Measurements from ENCODE around the gene CLEC11A.

CLEC11A gene

GRCh38 chr19:50735869-50736268 lies 12.7 kb downstream of the CLEC11A start:
- TF ChIP-seq, protein P1, sequence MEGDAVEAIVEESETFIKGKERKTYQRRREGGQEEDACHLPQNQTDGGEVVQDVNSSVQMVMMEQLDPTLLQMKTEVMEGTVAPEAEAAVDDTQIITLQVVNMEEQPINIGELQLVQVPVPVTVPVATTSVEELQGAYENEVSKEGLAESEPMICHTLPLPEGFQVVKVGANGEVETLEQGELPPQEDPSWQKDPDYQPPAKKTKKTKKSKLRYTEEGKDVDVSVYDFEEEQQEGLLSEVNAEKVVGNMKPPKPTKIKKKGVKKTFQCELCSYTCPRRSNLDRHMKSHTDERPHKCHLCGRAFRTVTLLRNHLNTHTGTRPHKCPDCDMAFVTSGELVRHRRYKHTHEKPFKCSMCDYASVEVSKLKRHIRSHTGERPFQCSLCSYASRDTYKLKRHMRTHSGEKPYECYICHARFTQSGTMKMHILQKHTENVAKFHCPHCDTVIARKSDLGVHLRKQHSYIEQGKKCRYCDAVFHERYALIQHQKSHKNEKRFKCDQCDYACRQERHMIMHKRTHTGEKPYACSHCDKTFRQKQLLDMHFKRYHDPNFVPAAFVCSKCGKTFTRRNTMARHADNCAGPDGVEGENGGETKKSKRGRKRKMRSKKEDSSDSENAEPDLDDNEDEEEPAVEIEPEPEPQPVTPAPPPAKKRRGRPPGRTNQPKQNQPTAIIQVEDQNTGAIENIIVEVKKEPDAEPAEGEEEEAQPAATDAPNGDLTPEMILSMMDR (IDR thresholded peaks at IDR 0.05; ENCODE audit: borderline replicate concordance, insufficient read depth, low read depth, low read length): no peak
- no peak overlapping the region for H3K4me3 ChIP-seq (ENCODE audit: low read depth, low read length)

GRCh38 chr19:50736338-50736737 lies 13.2 kb downstream of the CLEC11A start:
- TF ChIP-seq, protein P1 (IDR thresholded peaks at IDR 0.05; ENCODE audit: borderline replicate concordance, insufficient read depth, low read depth, low read length): no peak
- no peak overlapping the region for H3K4me3 ChIP-seq (ENCODE audit: low read depth, low read length)

GRCh38 chr19:50739132-50739913 lies 16.2 kb downstream of the CLEC11A start:
- no peak overlapping the region for H3K4me3 ChIP-seq (ENCODE audit: low read depth, low read length)
- TF ChIP-seq, protein P1 (IDR thresholded peaks at IDR 0.05; ENCODE audit: borderline replicate concordance, insufficient read depth, low read depth, low read length): no peak

- TF ChIP-seq, protein P1 (IDR thresholded peaks at IDR 0.05; ENCODE audit: borderline replicate concordance, insufficient read depth, low read depth, low read length): no peak
- H3K4me3 ChIP-seq (ENCODE audit: low read depth, low read length): no peak overlapping the region
Measured at GRCh38 chr19:50739914-50740426, 16.8 kb downstream of the CLEC11A start.

GRCh38 chr19:50741179-50741933 lies 18.2 kb downstream of the CLEC11A start:
- TF ChIP-seq, protein P1 (IDR thresholded peaks at IDR 0.05; ENCODE audit: borderline replicate concordance, insufficient read depth, low read depth, low read length): no peak
- H3K4me3 ChIP-seq (ENCODE audit: low read depth, low read length): no peak overlapping the region

GRCh38 chr19:50743537-50743936 lies 20.4 kb downstream of the CLEC11A start:
- TF ChIP-seq, protein P1 (IDR thresholded peaks at IDR 0.05; ENCODE audit: borderline replicate concordance, insufficient read depth, low read depth, low read length): no peak
- no peak overlapping the region for H3K4me3 ChIP-seq (ENCODE audit: low read depth, low read length)
